NCI-H2227 (cell line): ENCODE measurements around the gene PPP1R1A.

Experiments
- DNase-seq: peaks from one replicate; lab custom pipeline; 2025; ENCODE audit not compliant: unreplicated experiment; lab: John Stamatoyannopoulos, UW

Gene PPP1R1A, protein sequence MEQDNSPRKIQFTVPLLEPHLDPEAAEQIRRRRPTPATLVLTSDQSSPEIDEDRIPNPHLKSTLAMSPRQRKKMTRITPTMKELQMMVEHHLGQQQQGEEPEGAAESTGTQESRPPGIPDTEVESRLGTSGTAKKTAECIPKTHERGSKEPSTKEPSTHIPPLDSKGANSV

DNA sequence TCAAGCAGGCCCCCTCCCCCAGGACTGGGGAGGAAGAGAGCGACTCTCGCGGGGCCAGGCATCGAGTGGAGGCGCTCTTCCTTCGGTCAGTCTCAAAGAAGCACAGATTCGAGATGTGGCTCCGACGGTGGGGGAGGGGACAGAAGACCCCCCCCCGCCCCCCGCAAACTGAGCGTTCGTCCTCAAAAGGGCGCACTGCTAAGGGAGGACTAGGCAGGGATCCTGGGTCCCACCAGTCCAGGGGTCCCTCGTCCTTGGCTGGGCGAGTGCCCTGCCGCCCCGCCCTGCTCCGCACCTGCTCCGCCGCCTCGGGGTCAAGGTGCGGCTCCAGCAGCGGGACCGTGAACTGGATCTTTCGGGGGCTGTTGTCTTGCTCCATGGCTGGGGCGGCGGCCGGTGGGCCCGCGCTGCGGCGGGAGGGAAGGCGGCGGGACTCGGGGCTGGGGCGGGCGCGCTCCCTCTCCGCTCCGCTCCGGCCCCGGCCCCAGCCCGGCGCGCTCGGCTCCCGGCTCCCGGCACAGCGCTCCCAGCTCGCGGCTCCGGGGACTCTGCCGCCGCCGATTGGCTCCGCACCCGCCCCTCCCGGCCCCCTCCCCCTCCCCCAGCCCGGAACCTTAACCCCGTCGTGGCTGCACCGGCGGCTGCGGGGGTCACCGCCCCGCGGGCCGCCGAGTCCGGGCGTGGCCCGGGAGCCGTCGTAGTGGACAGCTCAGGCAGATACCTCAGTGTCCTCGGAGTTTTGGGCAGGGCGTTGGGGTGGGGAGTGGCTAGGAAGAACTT, at the start of gene PPP1R1A:
TSS of gene PPP1R1A (minus strand) at position 550 of the 780 bp plus-strand sequence. CDS start at position 379, 171 bp downstream.
- peak; percentile 56 for DNase-seq

DNA sequence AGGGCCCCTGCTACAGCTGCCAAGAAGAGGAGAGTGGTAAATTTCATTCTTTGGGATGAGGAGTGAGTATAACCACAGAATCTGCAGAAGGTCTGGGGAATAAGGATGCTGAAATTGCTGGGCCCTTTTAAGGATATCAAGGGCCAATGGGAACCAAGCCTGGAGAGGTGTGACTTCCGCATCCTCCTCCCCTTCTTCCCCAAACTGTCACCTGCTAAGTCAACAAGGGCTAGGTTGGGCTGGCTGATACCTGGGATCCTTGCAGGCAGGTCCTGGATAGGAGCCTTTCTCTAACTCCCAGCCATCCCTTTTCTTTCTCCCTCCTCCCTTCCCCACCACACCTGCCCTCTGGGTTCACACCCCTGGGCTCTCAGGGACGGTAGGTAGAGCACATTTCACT, 46.3 kb upstream of the PPP1R1A start, which contains the start of gene LACRT:
TSS of gene LACRT (minus strand) at position 101 of the 400 bp plus-strand sequence. CDS start at position 47, 54 bp downstream.
- DNase-seq, result no peak

DNA sequence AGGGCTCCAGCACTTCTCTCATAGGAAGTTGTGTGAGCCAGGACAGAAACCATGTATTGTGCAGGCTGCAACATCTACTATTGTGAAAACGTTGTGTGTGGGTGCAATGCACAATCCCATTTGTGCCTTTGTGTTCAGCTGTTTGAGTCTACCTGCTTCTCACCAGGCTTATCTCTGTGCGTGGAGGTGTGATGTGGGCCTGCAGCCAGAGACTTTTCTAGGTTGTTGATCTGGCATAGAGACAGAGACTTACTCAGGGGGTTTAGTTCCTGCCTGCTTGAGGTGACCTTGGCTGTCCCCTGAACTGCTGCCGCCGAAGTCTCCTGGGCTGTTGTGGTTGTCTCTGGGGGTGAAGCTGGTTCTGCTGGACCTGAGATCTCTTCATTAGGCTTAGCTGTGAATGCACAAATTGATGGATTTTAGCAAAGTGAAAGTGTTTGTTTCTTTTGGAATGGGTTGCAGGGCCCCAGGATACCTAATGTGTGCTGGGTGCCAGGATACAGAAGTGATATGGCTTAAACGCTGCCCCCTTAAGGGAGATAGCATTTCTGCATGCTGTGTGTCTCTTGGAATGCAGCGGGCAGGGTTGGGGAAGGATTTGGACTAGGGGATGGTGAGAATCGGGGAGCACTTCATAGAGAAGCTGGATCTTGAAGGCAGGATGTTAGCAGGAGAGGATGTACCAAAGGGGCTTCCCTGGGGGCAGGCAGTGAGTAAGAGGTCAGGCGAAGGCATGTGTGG, 43.7 kb upstream of the PPP1R1A start:
- DNase-seq, result no peak

DNA sequence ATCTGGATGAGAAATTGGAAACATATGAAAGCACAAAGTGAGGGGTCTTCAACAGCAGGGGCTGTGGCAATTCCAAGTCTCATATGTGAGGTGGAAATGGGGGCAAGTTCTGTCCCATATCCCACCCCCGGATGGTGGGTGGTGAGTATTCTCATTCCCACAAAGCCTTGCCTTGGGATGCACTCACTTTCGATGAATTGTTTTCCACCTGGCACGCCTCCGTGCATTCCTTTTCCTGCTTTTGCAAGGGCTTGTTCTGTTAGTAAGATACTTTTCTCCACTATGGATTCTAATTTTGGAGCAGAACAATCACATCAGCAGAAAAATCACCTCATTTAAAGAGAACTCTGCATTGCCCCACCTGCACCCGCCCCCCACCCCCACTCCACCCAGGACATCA, 43.1 kb upstream of the PPP1R1A start:
- no peak for DNase-seq

DNA sequence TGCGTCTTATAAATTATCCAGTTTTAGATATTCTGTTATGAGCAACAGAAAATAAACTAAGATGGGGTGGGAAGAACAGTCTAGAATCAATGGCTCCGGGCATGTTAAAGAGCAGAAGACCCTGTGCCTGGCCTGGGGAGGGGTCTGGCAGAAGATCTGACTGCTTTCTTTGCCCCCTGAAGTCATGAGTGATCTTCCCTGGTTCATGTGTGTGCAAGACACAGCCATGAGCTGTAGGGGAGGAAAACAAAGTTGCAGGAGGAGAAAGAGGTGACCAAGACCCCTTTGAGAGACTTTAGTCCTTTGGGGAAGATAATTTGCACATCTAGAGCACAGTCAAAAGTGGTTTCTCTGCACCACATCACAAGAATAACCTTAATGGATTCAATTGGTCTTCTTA, 41.5 kb upstream of the PPP1R1A start:
- no peak for DNase-seq

DNA sequence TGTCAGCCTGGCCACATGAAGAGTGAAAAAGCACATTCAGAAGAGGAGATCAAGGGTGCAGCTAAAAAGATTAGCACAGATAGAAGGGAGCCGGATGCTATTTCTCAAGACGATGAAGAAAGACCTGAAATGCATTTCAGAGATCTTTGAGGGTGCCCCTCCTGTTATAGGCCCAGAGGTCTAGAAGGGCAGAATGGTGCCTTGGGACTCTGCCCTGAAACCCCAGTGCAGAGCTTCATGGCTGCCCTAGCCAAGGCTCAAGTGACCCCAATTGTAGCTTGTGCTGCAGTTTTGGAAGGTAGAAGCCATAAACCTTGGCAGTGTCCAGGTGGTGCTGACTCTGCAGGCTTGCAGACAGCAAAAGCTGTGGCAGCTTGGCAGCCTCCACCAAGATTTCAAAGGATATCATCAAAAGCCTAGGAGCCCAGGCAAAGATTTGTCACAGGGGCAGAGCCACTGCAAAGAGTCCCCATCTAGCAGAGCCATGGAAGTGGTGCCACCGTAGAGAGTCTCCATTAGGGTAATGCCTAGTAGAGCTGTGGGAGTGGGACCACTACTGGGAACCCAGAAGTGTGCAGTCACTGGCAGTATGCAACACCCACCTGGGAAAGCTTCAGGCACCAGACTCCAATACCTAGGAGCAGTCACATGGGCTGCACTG, 39.9 kb upstream of the PPP1R1A start:
- DNase-seq, result no peak

DNA sequence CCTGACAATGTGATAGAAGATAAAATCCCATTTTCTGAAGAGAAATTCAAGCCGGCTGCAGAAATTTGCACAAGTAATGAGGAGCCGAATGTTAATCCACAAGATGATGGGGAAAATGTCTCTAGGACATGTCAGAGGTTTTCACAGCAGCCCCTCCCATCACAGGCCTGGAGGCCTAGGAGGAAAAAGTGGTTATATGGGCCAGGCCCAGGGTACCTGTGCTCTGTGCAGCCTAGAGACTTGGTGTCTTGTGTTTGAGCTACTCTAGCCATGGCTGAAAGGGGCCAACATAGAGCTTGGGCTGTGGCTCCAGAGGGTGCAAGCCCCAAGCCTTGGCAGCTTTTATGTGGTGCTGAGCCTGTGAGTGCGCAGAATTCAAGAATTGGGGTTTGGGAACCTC, 38.8 kb upstream of the PPP1R1A start:
- DNase-seq, result no peak

DNA sequence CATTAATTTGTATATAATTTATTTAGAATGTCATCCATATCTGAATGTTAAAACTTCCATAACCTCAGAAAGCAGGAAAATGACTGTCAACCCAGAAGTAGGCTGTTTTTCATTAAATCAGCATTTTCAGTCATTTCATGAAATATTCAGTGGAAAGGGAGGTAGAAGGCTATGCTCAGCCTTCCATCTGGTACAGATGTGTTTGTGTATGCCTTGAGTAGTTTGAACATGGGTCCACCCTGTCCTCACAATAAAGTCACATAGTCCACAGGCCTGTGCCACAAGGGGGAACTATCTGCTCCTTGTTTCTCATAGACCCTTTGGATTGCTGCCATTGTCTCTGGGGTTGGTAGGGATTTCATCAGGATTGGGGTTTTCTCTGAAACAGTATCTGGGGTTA, 37.1 kb upstream of the PPP1R1A start:
- DNase-seq, result no peak

DNA sequence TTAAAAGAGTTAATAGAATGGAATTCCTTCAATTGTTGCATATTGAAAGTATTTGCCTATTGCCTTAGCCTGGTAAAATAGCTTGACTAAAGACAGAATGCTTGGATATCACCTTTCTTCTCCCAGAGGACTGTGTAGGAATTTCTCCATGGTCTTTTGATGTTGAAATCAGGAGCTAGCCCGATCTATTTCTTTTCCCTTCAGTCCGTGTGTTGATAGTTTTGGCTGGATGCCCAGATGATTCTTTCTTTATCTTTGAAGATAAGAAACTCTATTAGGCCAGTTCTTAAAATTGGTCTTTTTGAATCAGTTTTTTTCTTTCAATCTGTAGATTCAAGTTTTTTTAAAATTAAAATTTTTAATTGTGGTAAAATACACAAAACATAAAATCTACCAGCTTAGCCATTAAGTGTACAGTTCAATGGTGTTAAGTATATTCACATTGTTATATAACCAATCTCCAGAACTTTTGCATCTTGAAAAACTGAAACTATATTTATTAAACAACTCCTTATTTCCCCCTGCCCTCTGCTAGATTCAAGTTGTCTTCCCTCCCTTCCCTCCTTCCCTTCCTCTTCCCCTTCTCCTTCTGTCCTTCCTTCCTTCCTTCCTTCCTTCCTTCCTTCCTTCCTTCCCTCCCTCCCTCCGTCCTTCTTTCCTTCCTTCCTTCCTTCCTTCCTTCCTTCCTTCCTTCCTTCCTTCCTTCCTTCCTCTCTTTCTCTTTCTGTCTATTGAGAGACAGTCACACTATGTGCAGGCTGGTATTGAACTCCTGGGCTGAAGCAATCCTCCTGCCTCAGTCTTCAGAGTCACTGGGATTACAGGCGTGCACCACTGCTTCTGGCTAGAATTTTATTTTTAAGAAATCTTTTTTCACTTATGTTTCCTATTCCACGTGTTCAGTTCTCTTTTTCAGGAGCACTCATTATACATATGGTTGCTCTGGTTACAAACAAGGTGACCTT, 36.1 kb upstream of the PPP1R1A start:
- DNase-seq, result no peak

DNA sequence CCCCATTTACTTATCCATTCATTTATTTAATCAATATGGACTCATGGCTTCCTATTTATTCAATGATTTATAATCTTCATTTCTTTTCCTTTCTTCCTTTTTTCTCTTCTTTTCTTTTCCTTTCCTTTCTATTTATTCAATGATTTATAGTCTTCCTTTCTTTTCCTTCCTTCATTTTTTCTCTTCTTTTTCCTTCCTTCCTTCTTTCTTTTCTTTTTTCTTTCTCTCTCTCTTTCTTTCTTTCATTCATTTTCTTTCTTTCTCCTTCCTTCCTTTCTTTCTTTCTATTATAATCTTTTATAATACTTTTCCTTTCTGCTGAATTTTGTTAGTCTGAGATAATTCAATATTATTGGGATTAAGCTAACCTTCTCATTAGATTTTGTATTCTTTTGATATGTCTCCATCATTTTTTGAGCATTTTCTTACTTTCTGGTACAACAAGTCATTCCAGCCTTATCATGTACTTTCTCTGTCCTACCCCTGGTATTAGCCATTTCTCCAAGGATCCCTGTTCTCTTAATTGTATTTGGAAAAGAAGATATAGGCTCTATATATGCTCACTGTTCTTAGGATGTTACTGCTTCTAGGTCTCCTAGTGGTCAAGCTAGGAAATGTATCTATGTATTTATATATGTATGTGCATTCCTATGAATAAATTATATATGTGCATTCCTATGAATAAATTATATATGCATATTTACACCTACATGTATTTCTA, 34.2 kb upstream of the PPP1R1A start:
- no peak for DNase-seq

DNA sequence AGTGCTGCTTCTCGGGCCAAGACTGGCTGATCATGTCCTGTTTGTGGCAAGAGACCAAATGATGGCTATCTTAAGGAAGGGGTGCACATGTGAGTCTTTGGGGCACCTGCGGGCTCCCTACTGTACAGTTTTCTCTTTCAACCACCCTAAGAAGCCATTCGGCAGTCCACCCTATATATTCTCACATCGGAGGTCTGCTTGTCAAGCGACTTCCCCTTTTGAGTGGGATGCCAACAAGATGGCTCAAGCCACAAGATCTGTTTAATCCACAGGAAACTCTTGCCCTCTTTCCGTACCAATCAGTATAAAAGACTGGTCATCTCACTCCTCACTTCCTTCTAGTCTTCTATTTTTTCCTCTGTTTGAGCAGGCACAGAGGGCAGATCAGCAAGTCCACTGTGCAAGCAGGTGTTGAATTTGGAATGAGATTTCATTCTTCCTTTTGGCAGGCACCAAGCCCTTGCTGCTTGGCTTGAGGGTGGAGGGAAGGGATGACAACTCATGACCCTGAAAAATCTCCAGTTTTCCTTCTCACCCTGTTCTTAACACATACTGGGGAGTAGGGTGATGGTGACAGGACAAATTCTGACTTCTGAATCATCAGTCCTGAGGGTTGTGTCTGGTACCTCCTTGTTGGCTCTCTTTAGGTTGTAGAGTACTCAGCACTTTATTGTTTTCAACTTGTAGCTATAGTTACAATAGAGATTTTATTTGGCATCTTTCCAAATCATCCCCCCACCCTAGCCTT, 28.6 kb upstream of the PPP1R1A start:
- DNase-seq, result no peak

DNA sequence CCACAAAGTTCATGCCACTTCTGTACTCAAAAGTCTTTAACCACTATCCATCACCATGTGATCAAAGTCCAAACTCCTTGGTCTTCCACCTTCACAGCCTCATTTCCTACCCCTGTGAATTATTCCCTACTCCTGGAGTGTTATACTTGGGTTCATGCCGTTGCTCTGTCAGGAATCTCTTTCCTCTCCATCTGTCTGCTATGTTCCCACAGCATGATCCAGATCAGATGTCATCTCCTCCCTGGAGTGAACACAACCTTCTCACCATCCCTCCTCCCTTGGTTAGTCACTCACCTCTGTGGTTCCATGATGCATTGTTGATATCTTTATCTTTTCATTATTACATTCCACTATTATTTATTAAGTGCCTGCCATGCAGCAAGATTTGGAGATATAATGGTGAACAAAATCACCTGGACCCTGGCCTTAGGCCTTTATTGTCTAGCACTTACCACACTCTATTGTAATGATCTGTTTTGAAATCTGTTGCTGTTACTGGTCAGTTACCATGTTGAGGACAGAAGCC, 23.8 kb upstream of the PPP1R1A start:
- no peak for DNase-seq

DNA sequence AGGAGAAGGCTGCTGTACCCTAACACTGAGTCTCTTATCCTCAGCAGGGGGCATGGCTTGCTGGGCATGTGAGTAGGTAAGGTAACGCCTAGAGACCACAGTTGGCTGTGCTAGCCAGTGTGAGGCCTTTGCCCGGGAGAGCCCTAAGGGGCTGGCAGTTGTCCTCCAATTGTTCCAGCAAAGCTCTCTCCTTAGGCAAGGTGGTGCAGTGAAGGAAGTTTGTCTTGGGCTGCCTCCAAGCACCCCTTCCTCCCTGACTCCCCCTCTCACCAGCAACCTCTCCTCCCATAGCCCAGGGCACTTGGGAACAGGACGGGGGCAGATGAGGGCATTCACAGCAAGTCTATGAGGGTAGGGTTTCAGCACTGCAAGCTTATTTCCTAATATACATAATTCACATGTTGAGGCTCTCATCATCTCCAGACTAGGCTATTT, 23.3 kb upstream of the PPP1R1A start:
- DNase-seq, result no peak

DNA sequence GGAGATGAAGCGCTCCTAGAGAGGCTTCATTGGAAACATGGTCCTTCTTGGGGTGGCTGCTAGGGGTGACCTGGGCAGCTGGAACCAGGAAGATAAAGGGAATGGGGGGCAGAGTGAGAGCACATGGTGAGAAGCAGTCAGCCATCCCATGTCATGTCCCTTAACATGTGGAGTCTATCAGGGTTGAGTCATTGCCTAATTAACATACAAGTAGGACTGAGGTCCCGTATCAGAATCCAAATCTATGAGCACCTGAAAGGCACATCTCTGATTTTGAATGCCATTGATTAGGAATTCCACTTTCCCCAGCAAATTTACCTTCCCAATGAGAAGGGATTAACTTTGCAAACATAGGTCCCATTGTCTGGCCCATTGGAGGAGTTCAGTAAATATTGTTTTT, 20.3 kb upstream of the PPP1R1A start:
- no peak for DNase-seq

DNA sequence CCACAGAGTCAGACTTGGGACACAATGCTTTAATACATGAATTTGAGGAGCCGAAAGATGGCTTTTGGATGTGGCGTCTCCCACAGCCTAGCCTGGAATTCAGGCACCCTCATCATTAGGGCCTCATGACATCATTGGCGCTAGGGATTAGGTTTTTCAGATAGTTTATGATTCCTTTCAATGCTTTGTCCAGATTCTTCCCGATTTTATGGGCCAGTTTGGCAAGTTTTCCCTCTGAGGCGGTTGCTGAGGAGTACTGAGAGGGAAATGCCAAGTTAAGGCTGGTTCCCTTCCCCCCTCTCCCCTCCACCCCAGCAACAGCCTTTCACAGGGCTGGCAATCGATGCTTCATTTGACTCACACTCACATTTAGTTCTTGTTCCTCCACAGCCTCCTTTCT, 19.7 kb upstream of the PPP1R1A start:
- DNase-seq, result no peak

DNA sequence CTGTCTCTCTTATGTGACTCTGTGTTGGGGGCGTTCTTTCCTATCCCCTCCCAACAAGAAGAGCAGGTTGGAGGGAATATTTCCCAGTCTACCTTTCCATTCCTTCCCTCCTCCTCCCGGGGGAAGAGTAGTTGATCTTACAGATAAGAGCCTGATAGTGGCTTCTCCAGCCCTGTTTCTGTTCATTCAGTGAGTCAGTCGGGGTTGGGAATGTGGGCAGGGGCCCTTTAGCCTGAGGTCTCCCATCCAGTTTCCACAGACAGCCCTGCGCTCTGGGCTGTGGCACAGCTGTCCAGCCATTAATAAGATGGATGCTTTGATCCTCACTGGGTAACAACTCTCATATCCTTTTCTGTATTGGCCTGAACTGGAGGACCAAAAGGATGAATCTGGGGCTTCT, 18.1 kb upstream of the PPP1R1A start:
- DNase-seq, result no peak

DNA sequence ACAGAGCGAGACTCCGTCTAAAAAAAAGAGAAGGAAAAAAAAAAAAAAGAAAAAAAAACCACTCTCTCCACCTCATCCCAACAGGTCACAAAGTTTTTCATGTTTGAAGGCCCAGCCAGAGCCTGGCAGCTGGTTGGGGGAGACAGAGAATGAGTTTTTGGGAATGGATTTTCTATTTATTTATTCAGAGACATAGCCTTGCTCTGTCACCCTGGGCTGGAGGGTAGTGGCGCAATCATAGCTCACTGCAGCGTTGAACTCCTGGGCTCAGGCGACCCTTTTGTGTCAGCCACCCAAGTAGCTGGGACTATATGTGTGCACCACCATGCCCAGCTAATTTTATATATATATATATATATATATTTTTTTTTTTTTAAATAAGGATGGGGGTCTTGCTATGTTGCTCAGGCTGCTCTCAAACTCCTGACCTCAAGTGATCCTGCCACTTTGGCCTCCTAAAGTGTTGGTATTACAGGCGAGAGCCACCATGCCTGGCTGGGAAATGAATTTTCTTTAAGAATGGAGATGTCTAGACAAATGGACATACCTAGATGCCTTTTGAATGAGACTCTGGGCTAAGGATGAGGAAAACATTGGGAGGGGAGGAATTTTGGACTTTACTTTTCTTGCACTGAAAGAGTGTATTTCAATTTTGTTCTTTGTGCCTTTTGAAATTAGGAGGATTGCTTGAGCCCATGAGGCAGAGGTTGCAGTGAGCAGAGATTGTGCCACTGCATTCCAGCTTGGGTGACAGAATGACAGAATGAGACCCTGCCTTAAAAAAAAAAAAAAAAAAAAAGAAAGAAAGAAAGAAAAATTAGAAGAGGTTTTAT, 16.9 kb upstream of the PPP1R1A start:
- no peak for DNase-seq

DNA sequence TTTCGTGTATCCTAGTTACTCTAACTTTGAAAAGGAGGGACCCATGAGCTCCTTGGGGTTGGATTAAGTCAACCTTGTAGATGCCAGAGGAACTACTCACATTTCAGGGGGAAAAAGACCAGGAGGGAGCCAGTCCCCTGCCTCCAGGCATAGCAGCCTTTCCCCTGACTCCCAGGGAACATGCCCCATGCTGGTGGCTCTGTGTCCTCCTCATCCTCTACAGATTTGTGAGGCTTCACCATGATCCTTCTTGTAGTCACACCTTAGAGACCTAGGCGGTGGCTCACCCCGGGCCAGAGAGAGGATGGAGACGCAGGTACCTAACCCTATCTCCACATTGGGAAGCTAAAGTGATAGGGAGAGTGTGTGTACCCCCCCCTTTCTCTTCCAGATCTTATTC, 16.0 kb upstream of the PPP1R1A start:
- no peak for DNase-seq
